ENCODE measurements around the gene IL34.
"Not testable (repeated sequence)": the region's sequence is repeated elsewhere in the genome, so short reads cannot be mapped to it uniquely, and the experiment has no call there.

The IL34 gene

DNA sequence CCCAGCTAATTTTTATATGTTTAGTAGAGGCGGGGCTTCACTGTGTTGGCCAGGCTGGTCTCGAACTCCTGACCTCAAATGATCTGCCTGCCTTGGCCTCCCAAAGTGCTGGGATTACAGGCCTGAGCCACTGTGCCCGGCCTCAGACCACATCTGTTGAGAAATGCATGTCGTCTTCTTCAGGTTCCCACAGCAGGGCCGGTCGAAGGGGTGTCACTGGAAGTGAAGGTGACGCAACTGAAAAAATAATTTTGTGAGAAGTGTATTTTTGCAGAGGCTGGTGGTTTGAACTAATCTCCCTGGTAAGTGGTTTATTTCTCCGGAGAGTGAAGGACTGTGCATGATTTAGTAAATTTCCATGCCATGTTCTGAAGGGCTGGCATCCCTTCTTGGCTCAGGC, 33.4 kb upstream of the IL34 start:
- Mint-ChIP-seq H3K27me3 (no peaks in the 10 kb centered on the region), H3K4me3 (no peak overlapping the region), H3K36me3 (ENCODE audit: low read depth) (no peaks in the 10 kb centered on the region), H3K9me3 (no peaks in the 10 kb centered on the region), H3K27ac (no peak overlapping the region), H3K4me1 (ENCODE audit: low read depth) (no peaks in the 10 kb centered on the region)

DNA sequence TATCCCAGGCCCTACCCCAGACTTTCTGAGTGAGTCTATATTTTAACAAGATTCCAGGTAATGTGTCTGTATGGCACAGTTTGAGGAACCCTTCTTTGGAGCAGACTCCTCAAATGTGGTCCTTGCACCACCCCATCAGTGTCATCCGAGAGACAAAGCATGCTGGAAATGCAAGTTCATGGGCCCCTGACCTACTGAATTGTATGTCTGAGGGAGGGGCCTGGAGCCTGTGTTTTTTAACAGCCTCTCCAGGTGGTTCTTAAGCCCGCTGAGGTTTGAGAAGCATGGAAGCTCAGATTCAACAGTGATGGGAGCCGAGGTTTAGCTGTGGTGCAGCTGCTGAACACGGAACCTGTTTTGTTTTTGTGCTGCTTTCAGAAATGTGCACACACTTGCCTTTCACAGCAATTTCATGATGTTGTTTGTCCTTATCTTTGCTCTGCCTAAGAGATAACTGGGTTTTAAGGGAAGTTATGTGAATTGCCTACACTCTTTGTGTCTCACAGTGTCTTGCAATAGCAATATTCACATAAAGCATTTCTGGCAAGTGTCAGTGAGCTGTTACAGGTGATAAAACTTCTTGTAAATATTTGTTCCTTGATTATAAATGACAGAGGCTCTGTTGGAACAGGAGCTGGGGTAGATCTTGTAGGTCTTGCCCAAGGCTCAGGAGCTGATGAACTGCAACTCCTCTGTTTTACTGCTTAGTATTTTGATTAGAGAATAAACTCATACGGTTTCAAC, 32.0 kb upstream of the IL34 start:
- no peak overlapping the region for H3K27ac Mint-ChIP-seq
- H3K4me3 Mint-ChIP-seq, result no peak overlapping the region
- no peaks in the 10 kb centered on the region for H3K36me3 Mint-ChIP-seq (ENCODE audit: low read depth)
- H3K9me3 Mint-ChIP-seq, result no peaks in the 10 kb centered on the region
- H3K27me3 Mint-ChIP-seq, result no peaks in the 10 kb centered on the region
- no peaks in the 10 kb centered on the region for H3K4me1 Mint-ChIP-seq (ENCODE audit: low read depth)

DNA sequence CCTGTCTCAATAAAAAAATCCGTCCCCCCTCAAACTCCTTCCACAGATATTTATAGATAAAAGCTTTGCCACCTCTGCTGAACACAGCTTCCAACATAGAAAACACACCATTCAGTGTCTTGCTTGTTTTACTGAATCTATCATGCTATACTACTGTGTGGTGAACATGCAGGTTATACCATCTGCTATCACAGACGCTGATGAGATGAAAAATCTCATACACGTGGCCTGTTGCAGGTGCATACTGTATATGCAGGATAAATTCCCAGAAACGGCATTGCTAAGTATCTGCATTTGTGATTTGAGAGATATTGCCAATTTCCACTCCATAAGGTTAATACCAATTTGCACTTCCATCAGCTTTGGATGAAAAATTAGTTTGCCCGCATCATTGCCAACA, 30.4 kb upstream of the IL34 start:
- Mint-ChIP-seq H3K9me3 (no peaks in the 10 kb centered on the region), H3K27ac (no peak overlapping the region), H3K27me3 (no peaks in the 10 kb centered on the region), H3K4me1 (ENCODE audit: low read depth) (no peaks in the 10 kb centered on the region), H3K4me3 (no peak overlapping the region), H3K36me3 (ENCODE audit: low read depth) (no peaks in the 10 kb centered on the region)

DNA sequence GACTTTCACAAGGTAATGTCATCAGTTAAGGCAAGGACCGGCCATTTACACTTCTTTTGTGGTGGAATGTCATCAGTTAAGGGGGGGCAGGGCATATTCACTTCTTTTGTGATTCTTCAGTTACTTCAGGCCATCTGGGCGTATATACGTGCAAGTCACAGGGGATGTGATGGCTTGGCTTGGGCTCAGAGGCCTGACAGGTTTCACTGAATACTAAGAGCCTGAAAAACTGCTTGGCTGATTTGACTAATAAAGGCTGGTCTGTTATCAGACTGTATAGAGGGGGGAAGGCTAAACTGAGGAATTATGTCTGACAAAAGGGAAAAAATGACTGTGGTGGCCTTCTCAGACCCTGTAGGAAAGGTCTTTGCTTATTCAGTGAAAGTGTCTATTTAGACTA, 24.5 kb upstream of the IL34 start:
- not testable (repeated sequence) for H3K9me3 Mint-ChIP-seq; H3K27ac Mint-ChIP-seq; H3K27me3 Mint-ChIP-seq; H3K4me1 Mint-ChIP-seq (ENCODE audit: low read depth); H3K36me3 Mint-ChIP-seq (ENCODE audit: low read depth); H3K4me3 Mint-ChIP-seq

DNA sequence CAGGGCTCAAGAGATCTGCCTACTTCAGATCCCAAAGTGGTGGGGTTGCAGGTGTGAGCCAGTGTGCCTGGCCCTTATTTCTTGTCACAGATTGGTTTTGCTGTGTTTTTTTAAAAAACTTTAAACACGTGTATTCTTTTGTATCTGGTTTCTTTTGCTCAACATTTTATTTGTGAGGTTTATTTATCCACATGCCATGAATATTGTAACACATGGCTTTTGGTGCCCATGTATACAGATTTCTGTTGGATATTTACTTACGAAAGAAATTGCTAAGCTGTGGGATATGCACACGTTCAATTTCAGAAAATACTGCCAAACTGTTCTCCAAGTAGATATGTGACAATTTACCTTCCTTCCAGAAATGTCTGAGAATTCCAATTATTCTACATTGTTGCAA, 18.7 kb upstream of the IL34 start:
- Mint-ChIP-seq H3K36me3 (ENCODE audit: low read depth) (no peaks in the 10 kb centered on the region), H3K27ac (no peak overlapping the region), H3K27me3 (peaks cover 4% of the 10 kb centered on the region), H3K9me3 (peaks cover 5% of the 10 kb centered on the region), H3K4me3 (no peak overlapping the region), H3K4me1 (ENCODE audit: low read depth) (no peaks in the 10 kb centered on the region)

DNA sequence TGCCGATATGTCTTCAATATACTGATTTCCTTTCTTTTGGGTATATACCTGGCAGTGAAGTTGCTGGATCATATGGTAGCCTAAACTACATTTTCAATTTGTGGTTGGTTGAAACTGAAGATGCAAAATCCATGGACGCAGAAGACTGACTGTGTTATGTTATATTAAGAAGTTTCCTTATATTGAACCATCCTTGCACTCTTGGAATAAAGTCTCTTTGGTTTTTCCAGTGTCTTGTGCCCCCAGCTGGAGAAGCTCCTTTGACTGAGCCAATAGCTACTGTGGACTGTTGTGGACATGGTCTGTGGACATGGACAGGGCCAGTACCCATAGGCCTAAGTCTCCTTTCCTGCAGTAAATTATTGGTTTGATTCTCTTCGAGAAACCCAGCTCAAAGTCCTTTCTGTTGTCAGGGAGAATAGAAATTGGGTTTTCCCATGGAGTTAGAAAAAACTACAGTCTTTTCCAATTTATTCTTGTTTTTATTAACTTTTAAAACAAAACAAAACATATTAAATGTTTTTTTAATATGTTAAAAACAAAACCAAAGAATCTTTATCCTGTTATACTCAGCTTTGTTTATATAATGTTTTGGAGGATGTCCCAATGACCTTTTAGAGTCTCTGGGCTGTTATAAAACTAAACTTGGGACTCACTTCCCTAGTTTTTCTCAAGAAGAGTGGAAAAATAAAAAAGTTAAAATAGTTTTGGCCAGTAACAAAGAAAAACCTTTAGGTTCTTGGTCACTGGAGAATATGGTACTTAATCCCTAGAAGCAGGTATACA, 15.2 kb upstream of the IL34 start:
- Mint-ChIP-seq H3K27ac (no peak overlapping the region), H3K36me3 (ENCODE audit: low read depth) (no peaks in the 10 kb centered on the region), H3K27me3 (peaks cover 4% of the 10 kb centered on the region), H3K9me3 (peaks cover 5% of the 10 kb centered on the region), H3K4me3 (no peak overlapping the region), H3K4me1 (ENCODE audit: low read depth) (no peaks in the 10 kb centered on the region)

DNA sequence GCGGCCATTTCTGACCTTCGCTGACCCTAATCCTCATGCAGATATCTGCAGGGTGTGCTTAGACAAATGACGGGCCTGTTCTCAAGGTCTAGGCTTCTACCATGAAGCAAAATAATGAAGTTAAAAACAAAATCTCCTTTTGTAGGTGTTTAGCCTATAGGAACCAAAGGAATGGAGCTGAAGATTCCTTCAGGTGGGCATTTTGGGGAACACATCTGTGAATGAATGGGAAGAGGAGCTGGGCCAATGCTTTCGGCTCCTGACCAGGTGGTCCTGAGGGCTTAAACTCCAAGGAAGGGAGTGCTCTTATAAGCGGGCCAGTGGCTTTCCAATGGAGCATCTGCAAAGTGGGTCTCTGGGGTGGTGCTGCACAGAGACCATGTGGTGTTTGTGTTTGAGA, 14.1 kb upstream of the IL34 start:
- peaks cover 4% of the 10 kb centered on the region for H3K27me3 Mint-ChIP-seq
- H3K4me3 Mint-ChIP-seq, result no peak overlapping the region
- H3K9me3 Mint-ChIP-seq, result peaks cover 5% of the 10 kb centered on the region
- H3K36me3 Mint-ChIP-seq (ENCODE audit: low read depth), result no peaks in the 10 kb centered on the region
- no peak overlapping the region for H3K27ac Mint-ChIP-seq
- no peaks in the 10 kb centered on the region for H3K4me1 Mint-ChIP-seq (ENCODE audit: low read depth)

DNA sequence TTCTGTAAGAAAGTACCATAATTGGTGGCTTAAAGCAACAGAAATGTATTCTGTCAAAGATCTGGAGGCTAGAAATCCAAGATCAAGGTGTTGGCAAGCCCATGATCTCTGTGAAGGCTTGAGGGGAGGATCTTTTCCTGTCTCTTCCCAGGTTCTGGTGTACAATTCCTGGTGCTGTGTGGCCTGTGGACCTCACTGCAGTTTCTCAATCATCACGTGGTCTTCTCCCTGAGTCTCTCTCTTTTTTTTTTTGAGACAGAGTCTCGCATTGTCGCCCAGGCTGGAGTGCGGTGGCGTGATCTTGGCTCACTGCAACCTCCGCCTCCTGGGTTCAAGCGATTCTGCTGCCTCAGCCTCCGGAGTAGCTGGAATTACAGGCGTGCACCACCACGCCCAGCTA, 12.7 kb upstream of the IL34 start:
- not testable (repeated sequence) for H3K27ac Mint-ChIP-seq; H3K36me3 Mint-ChIP-seq (ENCODE audit: low read depth); H3K4me3 Mint-ChIP-seq; H3K9me3 Mint-ChIP-seq; H3K4me1 Mint-ChIP-seq (ENCODE audit: low read depth); H3K27me3 Mint-ChIP-seq

DNA sequence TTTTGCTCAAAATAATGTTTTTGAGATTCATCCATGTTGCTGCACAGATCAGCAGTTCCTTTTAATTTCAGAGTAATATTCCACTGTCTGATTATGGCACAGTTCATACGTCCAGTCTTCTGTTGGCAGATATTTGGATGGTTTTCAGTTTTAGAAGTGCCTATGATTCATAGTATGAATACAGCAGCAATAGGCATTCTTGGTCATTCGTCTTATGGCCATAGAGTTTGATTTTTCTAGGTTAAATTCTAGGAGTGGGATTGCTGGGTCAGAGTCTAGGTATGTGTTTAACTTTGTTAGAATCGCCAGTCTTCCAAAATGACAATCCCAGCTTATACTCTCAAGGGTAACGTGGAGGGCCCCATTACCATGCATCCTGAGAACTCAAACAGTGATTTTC, 11.5 kb upstream of the IL34 start:
- Mint-ChIP-seq H3K27ac (no peak overlapping the region), H3K4me1 (ENCODE audit: low read depth) (no peaks in the 10 kb centered on the region), H3K4me3 (no peak overlapping the region), H3K36me3 (ENCODE audit: low read depth) (no peaks in the 10 kb centered on the region), H3K9me3 (peaks cover 5% of the 10 kb centered on the region), H3K27me3 (peaks cover 4% of the 10 kb centered on the region)

DNA sequence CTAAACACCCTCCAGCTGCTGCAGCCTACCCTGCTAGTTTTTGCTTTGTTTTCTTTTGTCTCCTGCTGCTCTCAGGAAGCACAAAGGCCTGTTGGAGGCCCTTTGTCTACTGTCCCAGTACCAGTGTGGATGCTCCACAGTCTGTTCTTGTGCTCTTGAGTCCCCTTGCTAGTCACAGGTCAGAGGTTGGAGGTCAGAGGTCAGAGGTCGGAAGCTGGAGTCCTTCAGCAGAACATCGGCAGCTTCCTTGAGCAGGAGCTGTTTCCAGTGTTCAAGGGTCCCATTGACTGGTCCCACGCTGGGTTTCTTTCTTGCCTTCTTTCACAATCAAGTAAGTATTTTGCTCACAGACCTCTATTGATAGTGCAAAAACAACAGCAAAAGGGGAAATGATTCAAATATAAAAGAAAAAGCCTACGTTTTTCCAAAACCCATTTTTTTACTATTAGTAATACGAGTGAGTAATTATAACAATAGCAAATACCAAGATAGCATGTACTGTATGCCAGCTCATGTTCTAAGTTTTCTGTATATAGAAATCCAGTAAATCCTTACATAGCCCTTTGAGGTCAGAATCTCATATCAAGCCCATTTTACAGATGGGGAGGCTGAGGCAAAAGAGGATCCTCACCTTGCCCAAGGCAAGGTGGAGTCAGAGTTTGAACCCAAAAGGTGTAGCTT, 10.9 kb upstream of the IL34 start:
- peaks cover 5% of the 10 kb centered on the region for H3K9me3 Mint-ChIP-seq
- H3K4me3 Mint-ChIP-seq, result no peak overlapping the region
- H3K27me3 Mint-ChIP-seq, result peaks cover 4% of the 10 kb centered on the region
- H3K36me3 Mint-ChIP-seq (ENCODE audit: low read depth), result no peaks in the 10 kb centered on the region
- H3K4me1 Mint-ChIP-seq (ENCODE audit: low read depth), result no peaks in the 10 kb centered on the region
- H3K27ac Mint-ChIP-seq, result no peak overlapping the region

DNA sequence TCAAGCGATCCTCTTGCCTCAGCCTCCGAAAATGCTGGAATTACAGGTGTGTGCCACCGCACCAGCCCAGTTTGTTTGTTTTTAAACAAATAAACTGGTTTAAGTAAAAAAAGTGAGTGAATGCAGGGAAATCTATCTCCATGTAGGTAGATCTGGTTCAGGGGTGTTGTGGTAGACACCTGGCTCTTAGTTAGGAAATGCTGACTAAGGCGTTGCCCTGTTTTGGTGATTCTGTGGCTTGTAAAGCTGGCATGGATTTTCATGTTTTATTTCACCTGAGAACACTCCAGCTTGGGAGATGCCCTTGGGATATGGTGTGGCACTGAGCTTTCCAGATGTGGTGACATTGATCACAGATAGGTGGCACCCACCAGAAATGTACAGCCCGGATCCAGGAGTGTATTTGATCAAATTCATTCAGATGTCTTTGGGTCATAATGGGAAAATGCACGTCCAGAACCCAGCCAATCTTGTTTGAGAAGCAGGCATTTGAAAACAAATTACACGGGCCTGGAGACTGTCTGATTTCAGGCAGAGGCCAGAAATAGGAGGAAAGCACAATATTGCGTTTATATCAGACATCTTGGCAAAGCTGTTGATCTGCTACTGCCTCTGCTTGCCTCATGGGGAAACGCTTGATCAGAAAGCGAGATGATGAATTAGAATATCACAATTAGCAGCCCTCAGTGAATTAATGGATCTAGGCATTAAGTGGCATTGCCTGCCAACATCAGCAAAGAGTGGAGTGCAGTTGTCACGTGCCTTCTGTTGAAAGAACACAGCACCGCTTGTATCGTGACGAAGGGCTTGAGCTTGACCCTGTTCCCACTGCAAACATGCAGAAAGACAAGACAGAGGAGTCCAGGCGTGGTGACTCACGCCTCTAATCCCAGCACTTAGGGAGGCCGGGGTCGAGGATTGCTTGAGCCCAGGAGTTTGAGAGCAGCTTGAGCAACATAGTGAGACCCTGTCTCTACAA, 7.3 kb upstream of the IL34 start:
- H3K27me3 Mint-ChIP-seq, result peaks cover 3% of the 10 kb centered on the region
- H3K27ac Mint-ChIP-seq, result no peak overlapping the region
- no peaks in the 10 kb centered on the region for H3K36me3 Mint-ChIP-seq (ENCODE audit: low read depth)
- H3K4me1 Mint-ChIP-seq (ENCODE audit: low read depth), result no peaks in the 10 kb centered on the region
- H3K9me3 Mint-ChIP-seq, result no peaks in the 10 kb centered on the region
- no peak overlapping the region for H3K4me3 Mint-ChIP-seq

DNA sequence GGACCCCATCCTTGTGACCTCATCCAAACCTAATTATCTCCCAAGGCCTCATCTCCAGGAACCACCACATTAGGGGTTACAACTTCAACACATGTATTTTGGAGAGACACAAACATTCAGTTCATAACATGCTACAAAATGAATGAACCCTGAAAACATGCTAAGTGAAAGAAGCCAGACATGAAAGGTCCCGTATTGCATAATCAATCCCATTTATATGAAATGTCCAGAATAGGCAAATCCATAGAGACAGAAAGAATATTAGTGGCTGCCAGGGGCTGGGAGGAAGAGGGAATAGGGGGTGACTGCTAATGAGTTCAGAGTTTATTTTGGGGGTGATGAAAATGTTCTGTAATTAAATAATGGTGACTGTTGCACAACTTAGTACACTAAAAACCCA, 3.7 kb upstream of the IL34 start:
- Mint-ChIP-seq H3K36me3 (ENCODE audit: low read depth) (no peaks in the 10 kb centered on the region), H3K27me3 (peaks cover 3% of the 10 kb centered on the region), H3K9me3 (no peaks in the 10 kb centered on the region), H3K27ac (no peak overlapping the region), H3K4me3 (no peak overlapping the region), H3K4me1 (ENCODE audit: low read depth) (no peaks in the 10 kb centered on the region)

DNA sequence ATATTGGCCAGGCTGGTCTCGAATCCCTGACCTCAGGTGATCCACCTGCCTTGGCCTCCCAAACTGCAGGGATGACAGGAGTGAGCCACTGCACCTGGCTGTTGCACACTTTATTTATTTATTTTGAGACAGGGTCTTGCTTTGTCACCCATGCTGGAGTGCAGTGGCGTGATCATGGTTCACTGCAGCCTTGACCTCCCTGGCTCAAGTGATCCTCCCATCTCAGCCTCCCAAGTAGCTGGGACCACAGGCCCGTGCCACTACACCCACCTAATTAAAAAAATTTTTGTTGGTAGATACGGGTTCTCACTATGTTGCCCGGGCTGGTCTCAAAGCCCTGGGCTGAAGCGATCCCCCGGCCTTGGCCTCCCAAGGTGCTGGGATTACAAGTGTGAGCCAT, 3.1 kb upstream of the IL34 start:
- not testable (repeated sequence) for H3K4me3 Mint-ChIP-seq; H3K27ac Mint-ChIP-seq; H3K9me3 Mint-ChIP-seq; H3K4me1 Mint-ChIP-seq (ENCODE audit: low read depth); H3K27me3 Mint-ChIP-seq; H3K36me3 Mint-ChIP-seq (ENCODE audit: low read depth)

DNA sequence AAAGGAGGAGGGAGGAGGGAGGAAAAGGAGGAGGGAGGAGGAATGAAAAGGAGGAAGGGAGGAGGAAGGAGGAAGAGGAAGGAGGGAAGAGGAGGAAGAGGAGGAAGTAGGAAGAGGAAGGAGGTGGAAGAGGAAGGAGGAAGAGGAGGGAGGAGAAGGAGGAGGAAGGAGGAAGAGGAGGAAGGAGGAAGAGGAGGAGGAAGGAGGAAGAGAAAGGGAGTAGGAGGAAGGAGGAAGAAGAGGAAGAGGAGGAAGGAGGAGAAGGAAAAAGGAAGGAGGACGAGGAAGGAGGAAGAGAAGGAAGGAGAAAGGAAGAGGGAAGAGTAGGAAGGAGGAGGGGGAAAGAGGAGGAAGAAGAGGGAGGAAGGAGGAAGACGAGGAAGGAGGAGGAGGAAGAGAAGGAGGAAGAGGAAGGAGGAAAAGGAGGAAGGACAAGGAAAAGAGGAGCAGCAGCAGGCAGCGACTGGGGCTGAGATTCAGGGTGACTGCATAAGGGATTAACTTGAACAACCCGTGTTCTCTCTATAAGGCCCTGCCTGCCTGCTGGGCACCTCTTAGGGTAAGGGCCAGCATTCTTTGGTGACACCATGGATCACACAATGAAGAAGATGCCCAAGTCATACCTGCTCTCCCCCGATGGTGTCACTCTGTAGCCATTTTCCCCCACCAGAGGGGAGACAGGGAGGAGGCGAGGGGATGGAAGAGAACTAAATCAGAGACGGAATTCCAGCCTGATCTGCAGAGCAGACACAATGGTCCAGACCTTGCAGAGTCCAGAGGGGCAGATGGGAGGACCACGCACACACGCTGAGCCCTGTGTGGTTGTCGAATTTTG, 1.4 kb upstream of the IL34 start:
- no peak overlapping the region for H3K27ac Mint-ChIP-seq
- no peaks in the 10 kb centered on the region for H3K9me3 Mint-ChIP-seq

More for the DNA sequence above, 1.4 kb upstream of the IL34 start:
- Mint-ChIP-seq H3K4me1 (ENCODE audit: low read depth) (no peaks in the 10 kb centered on the region), H3K27me3 (peaks cover 3% of the 10 kb centered on the region), H3K4me3 (no peak overlapping the region), H3K36me3 (ENCODE audit: low read depth) (no peaks in the 10 kb centered on the region)

All from stimulated activated naive CD8-positive, alpha-beta T cell treated with anti-CD3 and anti-CD28 coated beads, Interleukin-15, Interleukin-2, amounts not matched to agents 100 ng/mL and 50 ng/mL, for 24 hours (primary cell).